GM12873 (cell line): Measurements from ENCODE around the gene RNF4.

Experiments used
- TF ChIP-seq, protein P1 (sequence below): IDR thresholded peaks from 2 replicates; pipeline ENCODE4 v1.5.1; 2012; ENCODE audit warnings: low read depth, mild to moderate bottlenecking, moderate library complexity, low read length, control low read depth; ENCODE audit not compliant: insufficient read depth; ENCODE audit errors: missing control alignments

RNF4 gene

DNA sequence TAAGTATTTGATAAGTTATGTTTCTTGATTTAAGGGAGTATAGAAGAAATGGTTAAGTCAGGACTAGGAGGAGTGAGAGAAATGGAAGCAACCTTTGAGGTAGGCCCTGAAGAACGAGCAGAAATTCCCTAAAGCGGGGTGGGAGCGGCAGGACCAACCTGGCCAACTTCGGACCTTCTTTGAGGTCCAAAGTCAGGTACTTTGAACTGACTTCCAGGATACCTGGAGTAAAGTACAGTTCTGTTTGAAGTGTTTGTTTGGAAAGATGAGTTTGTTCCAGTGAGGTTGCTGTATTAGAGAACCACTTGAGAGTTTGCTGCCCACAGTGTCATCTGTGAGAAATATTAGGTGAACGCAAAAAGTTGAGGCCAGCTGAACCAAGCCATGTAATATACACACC, 11.7 kb downstream of the RNF4 start:
- TF ChIP-seq, protein P1, sequence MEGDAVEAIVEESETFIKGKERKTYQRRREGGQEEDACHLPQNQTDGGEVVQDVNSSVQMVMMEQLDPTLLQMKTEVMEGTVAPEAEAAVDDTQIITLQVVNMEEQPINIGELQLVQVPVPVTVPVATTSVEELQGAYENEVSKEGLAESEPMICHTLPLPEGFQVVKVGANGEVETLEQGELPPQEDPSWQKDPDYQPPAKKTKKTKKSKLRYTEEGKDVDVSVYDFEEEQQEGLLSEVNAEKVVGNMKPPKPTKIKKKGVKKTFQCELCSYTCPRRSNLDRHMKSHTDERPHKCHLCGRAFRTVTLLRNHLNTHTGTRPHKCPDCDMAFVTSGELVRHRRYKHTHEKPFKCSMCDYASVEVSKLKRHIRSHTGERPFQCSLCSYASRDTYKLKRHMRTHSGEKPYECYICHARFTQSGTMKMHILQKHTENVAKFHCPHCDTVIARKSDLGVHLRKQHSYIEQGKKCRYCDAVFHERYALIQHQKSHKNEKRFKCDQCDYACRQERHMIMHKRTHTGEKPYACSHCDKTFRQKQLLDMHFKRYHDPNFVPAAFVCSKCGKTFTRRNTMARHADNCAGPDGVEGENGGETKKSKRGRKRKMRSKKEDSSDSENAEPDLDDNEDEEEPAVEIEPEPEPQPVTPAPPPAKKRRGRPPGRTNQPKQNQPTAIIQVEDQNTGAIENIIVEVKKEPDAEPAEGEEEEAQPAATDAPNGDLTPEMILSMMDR: no peak

DNA sequence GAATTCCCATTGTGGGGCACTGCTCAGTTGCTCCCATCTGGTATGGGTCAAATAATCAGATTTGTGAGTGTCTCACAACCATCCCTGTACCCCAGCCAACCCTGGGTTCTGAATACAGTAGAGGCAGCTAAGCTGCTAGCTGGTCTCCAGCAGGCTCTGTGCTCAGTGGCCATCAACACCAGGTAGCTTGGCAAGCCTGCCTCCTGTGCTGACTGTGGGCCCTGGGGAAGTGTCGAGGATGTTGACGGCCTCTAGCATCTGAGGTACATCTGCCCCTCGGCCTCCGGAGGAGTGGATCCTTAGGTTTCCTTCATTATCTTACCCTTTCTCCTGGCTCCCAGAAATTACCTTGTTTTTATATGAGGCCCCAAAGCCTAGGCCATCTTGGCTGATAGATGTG, 13.3 kb downstream of the RNF4 start:
- TF ChIP-seq, protein P1: no peak

DNA sequence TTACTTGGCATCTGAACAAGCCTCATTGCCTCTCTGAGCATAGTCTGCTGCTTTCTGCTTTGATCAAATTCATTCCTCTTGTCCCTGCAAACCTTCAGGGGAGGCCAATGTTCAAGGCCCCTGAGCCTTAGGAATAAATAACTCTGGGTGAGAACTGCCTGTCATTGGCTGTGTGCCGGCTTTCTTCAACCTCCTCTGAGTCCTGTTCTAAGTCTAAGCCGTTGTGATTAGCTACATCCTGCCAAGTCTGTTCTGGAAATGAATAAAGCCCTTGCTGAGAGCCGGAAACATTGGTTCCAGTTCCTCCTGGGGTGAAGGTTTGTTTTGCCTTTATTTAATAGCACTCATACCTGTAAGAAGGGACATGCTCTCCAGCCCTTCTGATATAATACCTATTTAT, 13.8 kb downstream of the RNF4 start:
- TF ChIP-seq, protein P1: no peak

DNA sequence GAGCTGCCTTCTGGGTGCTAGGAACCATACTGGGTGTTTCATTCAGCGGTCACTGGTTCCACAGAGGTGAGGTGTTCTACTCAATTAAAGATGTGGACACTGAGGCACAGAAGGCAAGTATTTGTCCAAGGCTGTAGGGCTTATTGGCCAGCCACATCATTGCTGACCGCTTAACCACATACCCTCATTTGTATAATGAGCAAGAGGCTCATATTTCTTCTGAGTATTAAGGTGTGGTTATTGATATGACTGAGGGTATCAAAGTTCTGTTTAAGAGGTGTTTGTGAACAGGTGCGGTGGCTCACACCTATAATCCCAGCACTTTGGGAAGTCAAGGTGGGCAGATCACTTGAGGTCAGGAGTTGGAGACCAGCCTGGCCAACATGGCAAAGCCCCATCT, 14.3 kb downstream of the RNF4 start:
- TF ChIP-seq, protein P1: no peak

DNA sequence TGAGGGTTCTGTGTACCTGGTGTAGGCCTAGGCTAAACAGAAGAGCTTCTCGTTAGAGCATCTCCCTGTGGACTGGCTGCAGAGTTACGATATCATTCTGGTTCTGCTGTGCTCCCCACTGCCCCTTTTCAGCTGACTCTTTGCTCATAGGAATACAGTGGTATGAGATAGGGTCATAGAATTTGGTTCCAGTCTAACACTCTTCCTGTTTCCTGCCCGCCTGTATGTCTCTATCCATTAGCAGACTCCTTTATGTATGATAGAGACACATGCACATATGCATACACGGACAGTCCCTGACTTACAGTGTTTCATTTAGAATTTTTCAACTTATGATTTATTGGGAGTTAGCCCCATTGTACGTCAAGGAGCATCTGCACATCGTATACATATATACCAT, 15.3 kb downstream of the RNF4 start:
- TF ChIP-seq, protein P1: no peak

DNA sequence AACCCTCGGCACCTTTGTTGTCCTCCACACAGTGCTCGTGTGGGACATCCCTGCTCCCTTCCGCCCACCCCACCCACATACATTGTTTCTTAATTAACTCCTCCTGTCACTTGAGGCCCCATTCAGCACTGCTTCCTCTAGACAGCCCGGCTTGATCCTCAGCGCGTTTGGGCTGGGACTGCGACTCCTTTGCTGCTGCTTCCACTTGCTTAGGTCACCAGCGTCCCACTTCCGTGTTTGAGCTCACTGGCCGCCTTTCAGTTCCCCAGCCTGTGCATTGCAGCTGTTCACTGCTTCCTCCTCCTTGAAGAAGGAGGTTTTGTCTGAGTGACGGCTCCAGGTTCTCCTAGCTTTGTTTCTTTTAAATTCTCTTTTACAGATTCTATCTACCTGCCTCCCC, 16.1 kb downstream of the RNF4 start:
- TF ChIP-seq, protein P1: no peak

DNA sequence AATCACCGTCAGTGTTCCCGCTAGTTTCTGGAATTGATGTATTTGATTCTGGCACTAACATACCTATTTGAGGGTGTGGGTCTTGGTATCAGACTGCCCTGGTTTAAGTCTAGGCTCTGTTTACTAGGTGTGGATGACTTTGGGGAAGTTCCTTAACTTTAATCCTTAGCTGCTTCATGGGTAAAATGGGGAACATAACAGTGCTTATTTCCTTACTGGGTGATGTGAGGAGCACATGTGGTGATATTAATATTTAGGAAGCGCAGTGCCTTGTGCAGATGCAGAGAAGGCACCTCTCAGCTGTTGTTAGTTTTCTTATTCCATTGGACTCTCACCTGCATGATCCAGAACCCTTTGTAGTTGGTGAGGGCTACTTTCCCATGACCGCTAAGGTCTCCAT, 17.1 kb downstream of the RNF4 start:
- TF ChIP-seq, protein P1: no peak
